Activated naive CD8-positive, alpha-beta T cell treated with anti-CD3 and anti-CD28 coated beads, Interleukin-2, amount 50 U/mL, for 16 hours (primary cell): Measurements from ENCODE around the gene RABEPK.
"Not testable (repeated sequence)": the region's sequence is repeated elsewhere in the genome, so short reads cannot be mapped to it uniquely, and the experiment has no call there.

ENCODE experiments used
- DNase-seq: peaks from one replicate; pipeline ENCODE4 v3.0.0-alpha.2; 2020; ENCODE audit warnings: low read depth, low spot score

Gene RABEPK

GRCh38 chr9:125195591-125195990, 4.8 kb upstream of the RABEPK start:
- not testable (repeated sequence) for DNase-seq

DNA sequence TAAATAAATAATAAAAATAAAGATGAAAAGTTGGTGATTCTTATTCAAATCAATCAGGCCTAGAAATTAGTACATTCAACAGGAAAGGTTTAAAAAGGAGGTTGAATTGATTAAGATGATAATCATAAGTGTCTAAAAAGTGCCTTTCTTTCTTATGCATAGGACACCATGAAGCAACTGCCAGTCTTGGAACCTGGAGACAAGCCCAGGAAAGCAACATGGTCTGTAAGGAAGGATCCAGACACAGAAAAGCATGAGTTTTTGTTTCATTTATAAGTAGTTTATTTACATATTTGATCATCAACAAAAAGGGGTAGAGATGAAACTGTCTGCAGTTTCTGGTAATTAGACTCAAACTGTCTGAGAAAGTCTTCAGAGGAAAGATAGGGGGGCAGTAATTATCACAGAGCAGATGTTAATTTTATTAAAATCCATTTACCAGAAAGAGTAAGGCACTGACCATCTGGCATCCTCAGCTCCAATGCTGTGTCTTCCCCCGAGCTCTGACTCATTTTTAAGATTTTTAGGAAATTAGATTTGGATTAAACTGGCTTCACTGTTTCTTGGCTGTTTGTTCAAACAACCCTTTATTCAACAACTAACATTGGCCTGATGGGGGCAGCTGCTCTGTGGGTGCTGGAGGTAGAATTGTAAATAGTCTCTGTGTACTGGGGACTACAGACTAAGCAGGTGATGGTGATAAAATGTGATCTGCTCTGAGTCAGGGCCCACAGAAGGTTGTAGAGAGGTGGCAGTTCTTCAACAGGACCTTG, 2.7 kb downstream of the RABEPK start:
- no peak for DNase-seq

DNA sequence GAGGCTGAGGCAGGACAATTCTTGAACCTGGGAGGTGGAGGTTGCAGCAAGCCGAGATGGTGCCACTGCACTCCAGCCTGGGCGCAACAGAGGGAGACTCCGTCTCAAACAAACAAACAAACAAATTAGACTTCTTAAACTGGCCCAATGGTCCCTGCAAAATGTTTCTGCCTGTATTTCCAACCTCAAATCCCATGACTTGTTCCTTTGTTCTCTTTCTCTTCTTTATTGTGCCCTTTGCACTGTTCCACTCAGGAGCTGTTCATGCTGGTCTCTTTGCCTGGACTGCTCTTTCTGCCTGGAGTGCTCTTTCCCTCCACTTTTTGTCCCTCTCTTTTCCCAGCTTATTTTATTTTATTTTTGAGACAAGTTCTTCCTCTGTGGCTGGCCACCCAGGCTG, 4.1 kb downstream of the RABEPK start:
- DNase-seq, result no peak

GRCh38 chr9:125214186-125214585, 13.8 kb downstream of the RABEPK start:
- no peak for DNase-seq

DNA sequence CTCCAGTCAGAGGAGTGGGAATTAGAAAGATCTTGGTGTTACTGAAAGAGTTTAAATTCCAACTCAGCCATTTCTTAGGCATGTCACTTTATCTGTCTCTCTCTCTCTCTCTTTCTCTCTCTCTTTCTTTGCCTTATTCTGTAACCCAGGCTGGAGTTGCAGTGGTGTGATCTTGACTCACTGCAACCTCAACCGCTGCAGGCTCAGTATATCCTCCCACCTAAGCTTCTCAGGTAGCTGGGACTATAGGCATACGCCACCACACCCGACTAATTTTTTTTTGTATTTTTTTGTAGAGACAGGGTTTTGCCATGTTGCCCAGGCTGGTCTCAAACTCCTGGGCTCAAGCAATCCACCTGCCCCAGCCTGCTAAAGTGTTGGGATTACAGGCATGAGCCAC, 18.3 kb downstream of the RABEPK start:
- no peak for DNase-seq

DNA sequence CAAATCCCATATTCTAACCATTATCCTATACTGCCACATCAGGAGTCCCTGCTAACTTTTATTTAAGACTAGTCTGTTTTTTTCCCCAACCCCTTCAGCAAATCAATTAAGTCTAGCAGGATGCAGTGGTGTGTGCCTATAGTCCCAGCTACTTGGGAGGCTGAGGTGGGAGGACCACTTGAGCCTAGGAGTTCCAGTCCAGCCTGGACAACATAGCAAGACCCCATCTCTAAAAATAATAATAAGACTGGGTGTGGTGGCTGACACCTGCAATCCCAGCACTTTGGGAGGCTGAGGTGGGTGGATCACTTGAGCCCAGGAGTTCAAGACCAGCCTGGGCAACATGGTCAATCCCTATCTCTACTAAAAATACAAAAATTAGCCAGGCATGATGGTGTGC, 24.5 kb downstream of the RABEPK start:
- DNase-seq, result not testable (repeated sequence)

GRCh38 chr9:125227761-125228160, 27.4 kb downstream of the RABEPK start:
- DNase-seq, result no peak

DNA sequence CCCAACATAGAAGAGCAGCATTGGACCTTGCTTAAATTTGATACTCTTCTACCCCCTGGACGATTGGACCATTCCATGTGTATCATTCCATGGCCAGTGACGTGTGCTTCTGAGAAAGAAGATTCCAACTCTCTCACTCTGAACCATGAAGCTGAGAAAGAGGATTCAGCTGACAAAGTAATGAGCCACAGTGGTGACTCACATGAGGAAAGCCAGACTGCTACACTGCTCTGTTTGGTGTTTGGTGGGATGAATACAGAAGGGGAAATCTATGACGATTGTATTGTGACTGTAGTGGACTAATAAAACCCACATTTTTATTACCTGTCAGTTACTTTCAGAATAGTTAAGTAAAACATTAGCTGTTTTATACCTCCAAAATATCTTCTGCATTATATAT, 33.3 kb downstream of the RABEPK start:
- DNase-seq, result no peak

DNA sequence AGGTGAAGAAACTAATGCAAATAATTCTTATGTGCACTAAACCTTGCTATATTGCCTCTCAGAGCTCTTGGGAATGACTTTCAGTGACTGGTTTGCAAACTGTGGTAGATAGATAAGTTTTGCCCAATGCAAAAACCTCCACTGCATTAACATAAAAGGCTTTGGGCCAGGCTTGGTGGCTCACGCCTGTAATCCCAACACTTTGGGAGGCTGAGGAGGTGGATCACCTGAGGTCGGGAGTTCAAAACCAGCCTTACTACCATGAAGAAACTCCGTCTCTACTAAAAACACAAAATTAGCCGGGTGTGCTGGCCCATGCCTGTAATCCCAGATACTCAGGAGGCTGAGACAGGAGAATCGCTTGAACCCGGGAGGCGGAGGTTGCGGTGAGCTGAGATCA, 33.8 kb downstream of the RABEPK start:
- not testable (repeated sequence) for DNase-seq

DNA sequence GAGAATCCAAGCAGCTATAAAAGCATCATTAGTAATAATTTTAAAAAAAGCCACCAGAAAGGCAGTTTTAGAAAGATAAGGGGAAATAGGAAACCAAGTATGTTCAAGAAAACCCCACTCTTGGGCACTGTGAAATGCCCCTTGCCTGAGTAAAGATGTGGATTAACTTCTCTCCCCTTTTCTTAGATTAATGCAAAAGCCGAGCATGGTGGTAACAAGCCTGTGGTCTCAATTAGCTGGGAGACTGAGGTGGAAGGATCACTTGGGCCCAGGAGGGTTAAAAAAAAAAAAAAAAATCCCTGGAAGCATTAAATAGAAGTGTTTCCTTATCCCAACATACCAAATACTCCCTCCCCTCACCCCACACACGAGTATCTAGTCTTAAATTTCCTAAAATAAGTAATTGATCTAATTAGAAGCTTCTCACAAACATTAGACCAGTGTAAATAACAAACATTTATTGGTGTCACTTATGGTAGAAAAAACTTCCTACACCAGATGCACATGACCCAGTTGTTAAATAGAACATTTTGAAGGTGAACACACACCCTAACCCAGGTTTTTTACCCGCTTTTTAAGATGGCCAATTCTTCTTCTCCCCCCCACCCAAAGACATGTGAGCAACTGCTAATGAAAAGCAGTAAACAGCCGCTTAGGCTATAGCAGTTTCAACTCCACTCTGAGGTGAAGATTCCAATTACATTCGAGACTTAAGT, 35.6 kb downstream of the RABEPK start:
- no peak for DNase-seq

DNA sequence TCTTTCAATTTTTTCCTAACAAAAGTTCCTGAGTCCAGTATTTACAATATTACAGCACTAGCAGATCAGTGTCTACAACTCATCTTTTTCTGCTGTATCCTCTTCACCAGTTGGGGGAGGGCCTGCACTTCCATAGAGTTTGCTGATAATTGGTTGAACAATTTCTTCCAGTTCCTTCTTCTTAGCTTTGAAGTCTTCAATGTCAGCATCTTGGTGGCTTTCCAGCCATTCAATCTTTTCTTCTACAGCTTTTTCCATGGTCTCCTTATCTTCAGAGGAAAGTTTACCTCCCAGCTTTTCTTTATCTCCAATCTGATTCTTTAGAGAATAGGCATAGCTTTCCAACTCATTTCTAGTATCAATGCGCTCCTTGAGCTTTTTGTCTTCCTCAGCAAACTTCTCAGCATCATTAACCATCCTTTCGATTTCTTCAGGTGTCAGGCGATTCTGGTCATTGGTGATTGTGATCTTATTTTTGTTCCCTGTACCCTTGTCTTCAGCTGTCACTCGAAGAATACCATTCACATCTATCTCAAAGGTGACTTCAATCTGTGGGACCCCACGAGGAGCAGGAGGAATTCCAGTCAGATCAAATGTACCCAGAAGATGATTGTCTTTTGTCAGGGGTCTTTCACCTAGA, 36.3 kb downstream of the RABEPK start:
- DNase-seq, result not testable (repeated sequence)

GRCh38 chr9:125238127-125238914, 38.0 kb downstream of the RABEPK start:
- DNase-seq, result no peak

DNA sequence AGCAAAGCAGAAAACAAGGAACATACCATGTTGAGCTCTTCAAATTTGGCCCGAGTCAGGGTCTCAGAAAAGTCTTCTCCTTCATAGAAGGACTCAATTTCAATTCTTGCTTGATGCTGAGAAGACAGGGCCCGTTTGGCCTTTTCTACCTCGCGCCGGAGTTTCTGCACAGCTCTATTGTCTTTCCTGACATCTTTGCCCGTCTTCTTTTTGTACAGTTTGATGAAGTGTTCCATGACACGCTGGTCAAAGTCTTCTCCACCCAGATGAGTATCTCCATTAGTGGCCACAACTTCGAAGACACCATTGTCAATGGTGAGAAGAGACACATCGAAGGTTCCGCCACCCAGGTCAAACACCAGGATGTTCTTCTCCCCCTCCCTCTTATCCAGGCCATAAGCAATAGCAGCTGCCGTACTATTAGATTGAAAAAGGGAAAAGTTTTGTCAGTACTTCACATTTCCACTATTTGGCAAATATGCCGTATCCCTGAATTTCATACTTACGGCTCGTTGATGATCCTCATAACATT, 38.6 kb downstream of the RABEPK start:
- DNase-seq, result no peak

GRCh38 chr9:125239631-125240597, 39.6 kb downstream of the RABEPK start:
- no peak for DNase-seq

- peak; percentile 7 for DNase-seq
These were observed 40.3 kb downstream of the RABEPK start for GRCh38 chr9:125240649-125240999.

GRCh38 chr9:125241000-125241862, 40.9 kb downstream of the RABEPK start, which contains the start of gene HSPA5:
Gene HSPA5 (minus strand): TSS chr9:125241343. CDS start chr9:125241126, 217 bp downstream.
- DNase-seq, result peak; percentile 99

GRCh38 chr9:125241863-125242739, 41.8 kb downstream of the RABEPK start:
- DNase-seq, result no peak

- DNase-seq, result no peak
These were observed 43.5 kb downstream of the RABEPK start for GRCh38 chr9:125243792-125244260.
